Epidermal melanocyte (primary cell): Measurements from ENCODE around the gene MINDY4.

Experiments
- DNase-seq: peaks from one replicate; pipeline ENCODE4 v3.0.0; 2011; ENCODE audit warnings: low spot score; ENCODE audit not compliant: insufficient read length

MINDY4 gene

GRCh38 chr7:30851651-30852307, 80.6 kb downstream of the MINDY4 start:
- DNase-seq, result peak; percentile 65

DNA sequence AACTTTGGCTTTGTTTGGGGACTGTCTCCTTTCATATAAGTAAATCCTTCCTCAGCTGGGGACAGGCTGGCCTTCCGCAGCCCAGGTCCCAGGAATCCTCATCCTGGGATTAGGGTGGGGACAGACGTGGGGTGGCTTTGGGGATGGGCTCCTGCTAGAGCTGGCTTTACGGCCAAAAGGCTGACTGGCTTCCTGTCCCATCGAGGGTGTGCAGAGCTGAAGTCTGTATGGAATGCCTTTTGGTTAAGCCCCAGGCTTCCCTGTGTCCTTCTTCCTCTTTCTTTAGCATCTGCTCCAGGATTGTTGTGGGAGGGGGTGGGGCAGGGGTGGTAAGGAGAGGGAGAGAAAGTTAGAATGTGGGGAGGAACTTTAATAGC, 81.1 kb downstream of the MINDY4 start:
- peak; percentile 59 for DNase-seq

DNA sequence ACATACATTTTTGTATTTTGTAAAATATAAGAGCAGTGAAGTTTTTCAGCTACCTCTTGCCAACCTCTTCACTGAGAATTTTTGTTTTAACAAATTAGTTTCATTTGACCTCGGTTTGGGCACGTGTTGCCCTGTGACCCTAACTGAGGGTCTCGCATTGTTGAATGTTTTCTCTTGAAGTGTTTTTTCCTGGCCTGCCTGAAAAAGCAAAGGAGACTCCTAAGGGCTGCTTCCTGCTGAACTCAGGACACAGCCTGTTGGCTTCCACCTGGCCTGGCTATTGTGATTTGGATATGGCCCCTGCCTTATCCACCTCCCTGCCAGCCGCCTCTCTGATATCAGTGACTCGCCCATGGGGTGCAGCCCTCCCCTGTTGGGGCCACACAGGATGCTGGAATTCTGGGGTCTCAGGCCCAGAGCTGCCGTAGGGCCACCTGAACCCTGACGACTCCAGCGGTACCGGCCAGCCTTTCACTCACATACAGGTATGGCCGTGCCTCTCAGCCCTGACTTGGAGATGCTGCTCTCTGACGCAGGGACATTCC, 81.6 kb downstream of the MINDY4 start:
- no peak for DNase-seq

DNA sequence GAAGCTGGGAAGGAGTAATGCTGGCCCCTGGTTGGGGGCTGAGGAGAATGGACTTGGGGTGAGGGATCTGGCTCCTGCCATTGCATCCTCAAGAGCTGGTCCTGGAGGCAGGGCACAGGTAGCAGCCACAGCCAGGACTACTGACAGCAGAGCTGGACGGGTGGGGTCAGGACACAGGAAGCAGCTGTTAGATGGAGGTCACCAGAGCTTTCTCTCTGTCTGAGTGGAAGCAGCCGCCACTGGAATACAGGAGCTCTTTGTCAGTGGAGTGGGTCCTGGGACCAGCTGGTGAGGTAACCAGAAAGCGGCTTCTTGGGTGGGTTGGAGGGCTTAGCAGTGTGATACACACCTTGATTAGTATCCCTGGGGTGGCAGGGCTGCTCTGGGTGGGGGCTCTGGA, 82.4 kb downstream of the MINDY4 start:
- no peak for DNase-seq

DNA sequence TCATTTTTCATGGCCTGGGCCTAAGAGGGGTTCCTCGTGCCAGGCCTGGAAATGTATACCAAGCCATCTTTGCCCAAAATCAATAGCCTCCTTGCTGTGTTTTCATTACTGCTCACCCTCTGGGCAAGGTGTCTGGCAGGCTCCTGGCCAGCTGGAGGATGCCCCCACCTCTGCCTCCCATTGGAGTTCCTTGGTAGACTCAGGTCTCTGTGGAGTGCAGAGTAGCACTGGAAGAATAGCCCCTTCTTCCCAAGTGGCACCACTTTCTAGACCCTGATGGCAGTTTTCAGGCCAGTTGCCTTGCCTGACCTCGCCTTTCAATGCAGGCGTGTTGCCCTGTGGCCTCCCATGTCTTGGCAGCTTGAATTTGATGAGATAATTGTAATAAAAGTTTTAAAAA, 84.7 kb downstream of the MINDY4 start:
- DNase-seq, result no peak

GRCh38 chr7:30858576-30858975, 87.4 kb downstream of the MINDY4 start:
- no peak for DNase-seq

GRCh38 chr7:30859202-30859939, 88.2 kb downstream of the MINDY4 start:
- no peak for DNase-seq

- DNase-seq, result no peak
These were observed 88.8 kb downstream of the MINDY4 start for GRCh38 chr7:30859940-30860496.

DNA sequence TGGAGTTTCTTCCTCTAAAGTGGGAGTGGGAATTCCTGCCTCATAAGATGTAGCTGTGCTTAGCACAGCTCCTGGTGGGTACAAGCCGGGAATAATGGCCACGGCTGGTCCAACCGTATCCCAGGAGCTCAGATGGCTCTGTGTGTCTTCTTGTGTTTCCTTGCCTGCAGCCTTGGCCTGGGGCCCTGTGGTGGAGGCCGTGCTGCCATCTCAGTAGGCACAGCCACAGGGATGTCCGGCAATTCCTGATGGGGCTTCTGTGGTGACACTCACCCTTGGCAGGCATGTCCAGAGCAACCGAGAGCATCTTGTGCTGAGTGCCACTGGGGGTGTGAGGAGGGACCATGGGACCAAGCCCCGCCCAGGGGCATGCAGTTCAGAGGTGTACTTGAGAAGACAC, 90.4 kb downstream of the MINDY4 start:
- no peak for DNase-seq

DNA sequence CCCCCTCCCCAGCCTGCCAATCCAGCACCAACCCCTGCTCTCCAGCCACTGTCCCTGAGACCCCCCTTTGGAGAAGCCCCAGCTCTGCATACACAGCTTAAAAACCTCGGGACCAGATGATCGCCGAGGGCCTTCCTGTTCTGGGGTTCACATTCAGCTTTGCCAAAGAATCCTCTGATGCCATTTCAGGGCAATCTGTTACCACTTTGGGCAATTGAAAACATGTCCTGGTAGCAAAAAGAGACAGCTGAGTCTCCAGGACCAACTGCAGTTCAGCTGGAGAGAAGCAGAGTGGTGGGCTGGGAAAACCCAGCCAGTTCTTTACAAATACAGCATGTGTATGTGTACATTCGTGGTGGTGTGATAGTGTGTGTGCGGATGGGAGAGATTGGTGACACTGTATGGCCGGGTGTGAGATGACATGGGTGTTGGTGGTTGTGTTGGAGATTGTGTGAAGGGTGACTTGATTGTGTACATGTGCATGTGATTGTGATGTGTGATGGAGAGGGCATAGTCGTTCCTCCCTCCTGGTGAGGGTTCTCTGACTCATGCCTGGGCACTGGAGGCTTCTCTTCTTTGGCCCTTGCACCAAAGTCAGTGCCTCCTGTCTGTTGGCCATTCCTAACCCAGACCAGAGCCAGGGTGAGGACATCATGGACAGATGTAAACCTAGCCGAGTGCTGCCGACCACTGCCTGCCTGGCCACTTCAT, 91.9 kb downstream of the MINDY4 start:
- DNase-seq, result no peak

DNA sequence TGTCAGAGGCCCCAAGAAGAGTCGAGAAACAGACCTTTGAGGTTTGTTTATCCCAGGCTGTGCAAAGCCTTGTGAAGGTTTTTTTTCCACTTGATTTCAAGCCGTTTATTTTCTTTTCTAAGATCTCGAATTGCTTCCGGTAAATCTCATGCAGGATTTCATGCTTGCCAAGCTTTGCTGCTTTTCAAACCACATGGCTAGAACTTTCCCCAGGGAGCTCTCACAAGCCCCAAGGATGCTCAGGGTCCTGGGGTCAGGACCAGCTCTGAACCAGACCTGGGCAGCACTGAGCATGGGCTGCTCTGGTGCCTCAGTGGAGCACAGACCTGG, 92.5 kb downstream of the MINDY4 start:
- DNase-seq, result no peak

DNA sequence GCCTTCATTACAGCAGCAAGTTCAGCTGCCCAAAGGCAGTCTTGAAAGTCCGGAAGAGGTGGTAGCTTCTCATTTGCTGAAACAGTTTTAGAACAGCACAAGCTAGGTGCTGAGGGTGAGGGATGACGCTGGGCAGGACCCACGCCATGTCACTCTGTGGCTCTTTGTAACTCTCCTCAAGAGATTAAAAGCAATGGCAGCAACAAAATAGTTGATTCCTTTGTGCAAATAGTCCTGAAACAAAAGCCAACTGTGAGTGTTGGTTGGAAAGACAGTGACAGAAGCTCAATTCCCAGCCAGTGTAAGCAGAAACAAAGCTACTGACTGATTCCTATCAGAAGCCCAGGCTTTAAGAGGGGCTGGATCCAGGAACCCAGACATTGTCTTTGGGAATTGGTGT, 92.9 kb downstream of the MINDY4 start:
- DNase-seq, result no peak

GRCh38 chr7:30865076-30865475, 93.9 kb downstream of the MINDY4 start:
- no peak for DNase-seq

- no peak for DNase-seq
These were observed 94.6 kb downstream of the MINDY4 start for GRCh38 chr7:30865821-30866220.

DNA sequence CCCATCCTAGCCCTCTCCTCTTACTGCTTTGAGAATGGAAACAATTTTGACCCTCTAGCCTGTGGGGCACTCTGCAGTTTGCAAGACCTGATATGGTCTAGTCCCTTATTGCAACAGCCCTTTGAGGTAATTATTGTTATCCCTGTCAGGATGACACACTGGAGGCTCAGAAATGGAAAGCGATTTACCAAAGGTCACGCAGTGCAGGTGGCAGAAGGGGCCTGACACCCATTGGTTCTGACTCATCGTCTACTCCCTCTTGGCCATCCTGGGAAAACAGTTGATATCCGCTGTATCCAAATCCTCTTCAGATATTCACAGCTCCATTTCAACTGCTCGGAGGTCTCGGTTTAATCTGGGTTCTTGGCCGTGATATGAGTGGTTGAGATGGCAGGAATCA, 95.7 kb downstream of the MINDY4 start:
- DNase-seq, result no peak

DNA sequence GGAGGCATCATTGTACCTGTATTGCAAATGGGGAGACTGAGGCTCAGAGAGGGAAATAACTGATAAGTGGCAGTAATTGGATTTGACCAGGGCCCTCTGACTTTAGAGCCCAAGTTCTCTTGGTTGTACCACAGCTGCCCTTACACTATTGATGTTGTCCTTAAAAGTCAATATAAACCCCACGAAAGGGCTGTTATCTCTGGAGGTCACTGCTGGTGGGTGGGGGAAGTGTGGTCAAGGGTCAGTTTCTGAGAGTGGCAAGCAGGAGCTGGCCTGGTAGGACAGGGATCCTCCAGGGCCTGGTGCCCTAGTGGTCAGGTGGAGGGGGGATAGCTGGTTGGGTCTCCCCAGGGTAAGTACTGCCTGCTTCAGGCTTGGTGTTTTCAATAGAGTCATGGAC, 96.3 kb downstream of the MINDY4 start:
- no peak for DNase-seq

GRCh38 chr7:30869794-30870611, 98.8 kb downstream of the MINDY4 start:
- DNase-seq, result no peak

DNA sequence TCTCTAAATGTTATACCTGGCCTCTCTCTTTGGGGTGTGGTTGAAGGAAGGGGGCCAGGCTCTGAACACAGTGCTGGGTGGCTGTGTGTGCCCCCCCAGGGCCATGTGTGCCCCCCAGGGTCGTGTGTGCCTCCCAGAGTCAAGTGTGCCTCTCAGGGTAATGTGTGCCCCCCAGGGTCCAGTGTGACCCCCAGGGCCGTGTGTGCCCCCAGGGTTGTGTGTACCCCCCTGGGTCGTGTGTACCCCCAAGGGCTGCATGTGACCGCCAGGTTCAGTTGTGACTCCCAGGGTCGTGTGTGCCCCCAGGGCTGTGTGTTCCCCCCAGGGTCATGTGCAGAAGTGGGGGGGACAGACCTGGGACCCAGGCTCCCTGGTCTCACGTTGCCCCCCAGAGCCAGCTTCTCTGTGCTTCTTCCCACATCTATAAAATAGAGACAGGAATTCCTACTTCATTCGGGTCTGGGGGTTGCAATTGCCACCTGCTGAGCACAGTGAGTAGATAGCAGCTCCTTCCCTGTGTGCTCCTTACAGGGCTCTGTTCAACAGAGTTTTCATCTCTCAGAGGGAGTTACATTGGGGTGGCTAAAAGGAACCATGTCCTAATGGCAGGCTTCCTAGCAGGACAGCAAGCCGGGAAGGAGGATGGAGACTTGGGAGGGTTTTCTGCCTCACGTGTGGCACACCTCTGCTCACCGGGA, 99.8 kb downstream of the MINDY4 start:
- no peak for DNase-seq

GRCh38 chr7:30871655-30872054, 100.4 kb downstream of the MINDY4 start:
- no peak for DNase-seq

- DNase-seq, result no peak
These were observed 102.0 kb downstream of the MINDY4 start for GRCh38 chr7:30873207-30873606.

GRCh38 chr7:30873656-30874055, 102.4 kb downstream of the MINDY4 start:
- DNase-seq, result no peak
